ENCODE measurements around the gene FRS2. TPM values are rescaled to one million over a fixed set of nuclear protein-coding genes. Genes with fewer than 3 reads are reported as not detected.
A peak's percentile ranks its signal among the peaks of the same experiment; 100 is the strongest.

The FRS2 gene
- total and polyA plus RNA-seq, 2 donors from 2014 or later: 4.6 to 31.4 TPM

DNA sequence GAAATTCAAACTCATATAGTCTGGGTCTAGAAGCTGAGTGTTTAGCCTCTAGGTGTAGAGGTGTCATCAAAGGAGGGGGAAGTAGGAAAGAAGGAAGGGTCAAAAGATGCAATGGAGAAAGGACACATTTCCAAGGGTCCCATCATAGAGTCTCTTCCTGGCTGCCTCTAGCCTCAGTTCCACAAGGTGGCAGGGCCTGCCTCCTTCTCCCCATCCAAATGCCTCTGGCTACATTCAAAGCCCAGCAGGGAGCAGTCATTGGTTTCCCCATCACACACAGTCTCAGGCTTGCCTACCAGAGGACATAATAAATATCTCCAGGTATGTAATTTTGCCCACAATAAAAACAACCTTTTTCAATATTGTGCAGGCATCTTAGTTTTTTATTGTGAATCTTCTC, 113.0 kb downstream of the FRS2 start:
- H3K4me1 ChIP-seq (ENCODE audit: control insufficient read depth in 2 of 3, insufficient read depth in 2 of 3, low read depth in 1 of 3, low read length in 3 of 3): peaks cover 0 to 5% (median 4%) of the 10 kb centered on the region in 3 donors
- intact Hi-C loops (cut with DNase I): no loop called here
- no peak for FAIRE-seq

DNA sequence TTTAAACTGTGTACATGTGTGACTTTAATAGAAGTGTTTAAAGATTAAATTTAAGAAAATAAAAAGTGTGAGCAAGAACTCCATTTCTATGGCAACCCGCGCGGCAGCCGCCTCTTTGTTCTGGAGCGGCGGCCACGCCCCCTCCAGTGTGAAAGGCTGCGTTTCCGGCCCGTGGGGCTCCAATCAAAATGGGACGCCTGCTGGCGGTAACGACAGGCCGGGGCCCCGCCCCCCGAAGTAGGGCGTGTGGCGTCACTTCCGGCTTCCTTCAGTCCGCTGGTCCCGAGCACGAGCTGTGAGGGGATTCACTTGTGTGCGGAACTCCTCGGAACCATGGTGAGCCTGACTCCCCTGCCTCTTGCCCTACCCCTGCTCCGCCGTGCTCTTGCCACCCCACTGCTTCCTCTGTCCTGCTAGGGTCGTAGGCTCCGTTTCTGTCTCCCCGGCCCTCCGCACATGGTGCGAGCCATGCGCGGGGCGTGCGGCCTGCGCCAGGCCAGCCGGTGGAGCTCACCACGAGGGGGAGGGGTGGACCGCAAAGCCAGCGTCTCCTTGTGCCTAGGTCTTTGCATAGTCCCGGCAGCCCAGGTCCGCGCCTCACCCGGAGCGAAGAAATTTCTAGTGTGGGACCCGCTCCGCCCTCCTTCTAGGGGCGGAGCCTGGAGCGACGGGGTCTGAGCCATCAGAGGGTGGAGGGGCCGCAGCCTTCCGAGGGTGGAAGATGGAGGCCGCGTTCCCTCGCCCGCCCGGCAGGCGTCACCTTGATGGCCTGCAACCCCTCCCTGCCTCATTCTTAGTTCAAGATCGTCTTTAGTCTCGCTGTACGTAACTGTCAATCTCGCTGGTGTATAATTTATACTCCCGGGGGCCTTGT, 115.2 kb downstream of the FRS2 start, which contains the start of gene CCT2:
TSS of gene CCT2 (plus strand) at position 271 of the 874 bp plus-strand sequence. CDS start at position 334, 63 bp downstream.
- intact Hi-C loops (cut with DNase I): no loop called here
- TF ChIP-seq, protein P1, sequence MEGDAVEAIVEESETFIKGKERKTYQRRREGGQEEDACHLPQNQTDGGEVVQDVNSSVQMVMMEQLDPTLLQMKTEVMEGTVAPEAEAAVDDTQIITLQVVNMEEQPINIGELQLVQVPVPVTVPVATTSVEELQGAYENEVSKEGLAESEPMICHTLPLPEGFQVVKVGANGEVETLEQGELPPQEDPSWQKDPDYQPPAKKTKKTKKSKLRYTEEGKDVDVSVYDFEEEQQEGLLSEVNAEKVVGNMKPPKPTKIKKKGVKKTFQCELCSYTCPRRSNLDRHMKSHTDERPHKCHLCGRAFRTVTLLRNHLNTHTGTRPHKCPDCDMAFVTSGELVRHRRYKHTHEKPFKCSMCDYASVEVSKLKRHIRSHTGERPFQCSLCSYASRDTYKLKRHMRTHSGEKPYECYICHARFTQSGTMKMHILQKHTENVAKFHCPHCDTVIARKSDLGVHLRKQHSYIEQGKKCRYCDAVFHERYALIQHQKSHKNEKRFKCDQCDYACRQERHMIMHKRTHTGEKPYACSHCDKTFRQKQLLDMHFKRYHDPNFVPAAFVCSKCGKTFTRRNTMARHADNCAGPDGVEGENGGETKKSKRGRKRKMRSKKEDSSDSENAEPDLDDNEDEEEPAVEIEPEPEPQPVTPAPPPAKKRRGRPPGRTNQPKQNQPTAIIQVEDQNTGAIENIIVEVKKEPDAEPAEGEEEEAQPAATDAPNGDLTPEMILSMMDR (IDR thresholded peaks at IDR 0.05; ENCODE audit: borderline replicate concordance, extremely low read depth, insufficient read depth): peak; percentile 21
- H3K27ac ChIP-seq (ENCODE audit: low read depth in 2 of 2, low read length in 2 of 2): peak within 1 kb of the TSS; percentile 90 to 97
- peaks cover 17 to 31% (median 19%) of the 10 kb centered on the region in 3 donors for H3K36me3 ChIP-seq (ENCODE audit: control insufficient read depth in 2 of 3, insufficient read depth in 3 of 3, low read length in 3 of 3)
- H3K9me3 ChIP-seq (ENCODE audit: control insufficient read depth in 2 of 3, insufficient read depth in 1 of 3, low read length in 3 of 3): no peaks in the 10 kb centered on the region
- peaks cover 0 to 5% (median 4%) of the 10 kb centered on the region in 3 donors for H3K4me1 ChIP-seq (ENCODE audit: control insufficient read depth in 2 of 3, insufficient read depth in 2 of 3, low read depth in 1 of 3, low read length in 3 of 3)
- DNase-seq (peak; percentile 97 to 99 (median 98)), FAIRE-seq (peak; percentile 88)
- H3K9ac ChIP-seq (ENCODE audit: low read length in 3 of 3): peak within 1 kb of the TSS; percentile 89 to 100 (median 97)
- no peaks in the 10 kb centered on the region for H3K27me3 ChIP-seq (ENCODE audit: control insufficient read depth, insufficient read depth, low read length)
- H3K4me3 ChIP-seq (ENCODE audit: low read length in 3 of 3): peak within 1 kb of the TSS; percentile 99 to 100 (median 99)

More for the DNA sequence above, 113.0 kb downstream of the FRS2 start:
- TF ChIP-seq, protein P1 (IDR thresholded peaks at IDR 0.05; ENCODE audit: borderline replicate concordance, extremely low read depth, insufficient read depth): no peak
- Histone ChIP-seq H3K9me3 (ENCODE audit: control insufficient read depth in 2 of 3, insufficient read depth in 1 of 3, low read length in 3 of 3) (no peaks in the 10 kb centered on the region), H3K4me3 (ENCODE audit: low read length in 3 of 3) (no peak overlapping the region), H3K27ac (ENCODE audit: low read depth in 2 of 2, low read length in 2 of 2) (no peak overlapping the region), H3K9ac (ENCODE audit: low read length in 3 of 3) (no peak overlapping the region), H3K27me3 (ENCODE audit: control insufficient read depth, insufficient read depth, low read length) (no peaks in the 10 kb centered on the region), H3K36me3 (ENCODE audit: control insufficient read depth in 2 of 3, insufficient read depth in 3 of 3, low read length in 3 of 3) (peaks cover 5 to 11% (median 9%) of the 10 kb centered on the region in 3 donors)
- DNase-seq: peak in 1 of 5 donors; percentile 15

DNA sequence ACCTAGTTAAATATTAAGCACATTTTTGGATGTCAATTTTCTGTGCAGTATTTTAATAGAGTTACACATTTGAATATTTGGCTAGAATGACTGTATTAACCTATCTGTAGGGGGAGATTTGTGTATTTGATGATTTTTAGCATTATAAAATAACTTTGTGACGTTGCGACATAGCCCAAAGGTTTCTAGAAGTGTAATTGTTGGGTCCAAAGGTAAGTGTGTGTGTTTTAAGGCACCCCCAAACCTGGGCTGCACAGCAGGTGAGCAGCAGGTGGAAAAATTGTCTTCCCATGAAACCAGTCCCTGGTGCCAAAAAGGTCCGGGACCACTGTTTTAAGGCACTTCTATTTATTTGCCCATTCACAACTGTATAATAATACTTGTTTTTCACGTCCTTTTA, 118.3 kb downstream of the FRS2 start:
- Histone ChIP-seq H3K9ac (ENCODE audit: low read length in 3 of 3) (no peak overlapping the region), H3K4me3 (ENCODE audit: low read length in 3 of 3) (no peak overlapping the region), H3K27ac (ENCODE audit: low read depth in 2 of 2, low read length in 2 of 2) (no peak overlapping the region), H3K4me1 (ENCODE audit: control insufficient read depth in 2 of 3, insufficient read depth in 2 of 3, low read depth in 1 of 3, low read length in 3 of 3) (peaks cover 0 to 5% (median 4%) of the 10 kb centered on the region in 3 donors), H3K36me3 (ENCODE audit: control insufficient read depth in 2 of 3, insufficient read depth in 3 of 3, low read length in 3 of 3) (peaks cover 25 to 53% (median 33%) of the 10 kb centered on the region in 3 donors), H3K27me3 (ENCODE audit: control insufficient read depth, insufficient read depth, low read length) (no peaks in the 10 kb centered on the region), H3K9me3 (ENCODE audit: control insufficient read depth in 2 of 3, insufficient read depth in 1 of 3, low read length in 3 of 3) (no peaks in the 10 kb centered on the region)
- intact Hi-C loops (cut with DNase I): no loop called here
- FAIRE-seq (no peak), DNase-seq (no peak)
- TF ChIP-seq, protein P1 (IDR thresholded peaks at IDR 0.05; ENCODE audit: borderline replicate concordance, extremely low read depth, insufficient read depth): no peak

All from kidney (tissue), 14 donors.